MCF 10A (cell line): ENCODE data around the gene OR1J4. TPM values are rescaled to one million over a fixed set of nuclear protein-coding genes. Genes with fewer than 3 reads are reported as not detected.

Experiments
- Bru-seq: library from RNA; stranded (reverse); fragments of 400-500 nt; gene quantifications from one replicate; lab custom pipeline; 2021; lab: Mats Ljungman, UMichigan
- BruChase-seq, 2 experiments: library from RNA; stranded (reverse); fragments of 400-500 nt; gene quantifications; one replicate each; lab custom pipeline; 2021; lab: Mats Ljungman, UMichigan
- BruUV-seq: library from RNA; stranded (reverse); fragments of 400-500 nt; replicated peaks from 2 replicates; lab custom pipeline; 2021; lab: Mats Ljungman, UMichigan
- CTCF ChIA-PET: fragments of 300-600 bp; sonication (Branson Sonifier 250); formaldehyde crosslinking; extraction: SDS; loops from one replicate; lab custom pipeline; 2021; ENCODE audit warnings: antibody characterized with exemption, inconsistent platforms; lab: Yijun Ruan, JAX
- POLR2A ChIA-PET: fragments of 300-600, 350-650 bp; sonication (Branson Sonifier 250); formaldehyde crosslinking; extraction: SDS; loops from one replicate; lab custom pipeline; 2020; ENCODE audit warnings: antibody characterized with exemption, inconsistent platforms; lab: Yijun Ruan, JAX
- DNase-seq: peaks from one replicate; pipeline ENCODE4 v3.0.0-alpha.2; 2018; ENCODE audit not compliant: unreplicated experiment
- H3K27ac Mint-ChIP-seq: one replicate; pipeline ENCODE4 v1.8.0; 2022; ENCODE audit warnings: mild to moderate bottlenecking, low read depth, mixed read lengths; ENCODE audit not compliant: unreplicated experiment
- H3K27me3 Mint-ChIP-seq: one replicate; pipeline ENCODE4 v1.8.0; 2022; ENCODE audit warnings: mixed read lengths; ENCODE audit not compliant: insufficient read depth, unreplicated experiment
- H3K36me3 Mint-ChIP-seq: one replicate; pipeline ENCODE4 v1.8.0; 2022; ENCODE audit warnings: mild to moderate bottlenecking, moderate library complexity, mixed read lengths; ENCODE audit not compliant: insufficient read depth, unreplicated experiment
- H3K4me1 Mint-ChIP-seq: one replicate; pipeline ENCODE4 v1.8.0; 2022; ENCODE audit warnings: mixed read lengths; ENCODE audit not compliant: insufficient read depth, unreplicated experiment
- H3K4me3 Mint-ChIP-seq: one replicate; pipeline ENCODE4 v1.8.0; 2022; ENCODE audit warnings: mild to moderate bottlenecking, moderate library complexity, mixed read lengths; ENCODE audit not compliant: unreplicated experiment
- H3K9me3 Mint-ChIP-seq: one replicate; pipeline ENCODE4 v1.8.0; 2022; ENCODE audit warnings: mixed read lengths; ENCODE audit not compliant: unreplicated experiment
- CTCF ChIP-seq: fragments of 200-600 bp; IDR thresholded peaks from one replicate; pipeline ENCODE4 v1.8.0; 2022; ENCODE audit warnings: antibody characterized with exemption, mild to moderate bottlenecking; ENCODE audit not compliant: unreplicated experiment
- intact Hi-C: fragments of 100-400 bp; cut with micrococcal nuclease; formaldehyde crosslinking; loops from 2 replicates; pipeline ENCODE4 v1.14.1; 2022
- long read RNA-seq: library from polyadenylated mRNA; stranded (forward); transcript quantifications from one replicate; pipeline ENCODE4 v2.0.0, GENCODE V29; 2022
- total RNA-seq: library from RNA; stranded (reverse); gene quantifications from 2 replicates; pipeline ENCODE4 v1.2.3, GENCODE V29; 2022

Gene OR1J4
- total RNA-seq: not detected in 2 replicates
- Bru-seq, nascent RNA: not detected
- not detected for BruChase-seq, experiment 1, labeled RNA remaining after a 6-hour chase
- not detected for BruChase-seq, experiment 2, labeled RNA remaining after a 2-hour chase
- long read RNA-seq: 0 reads

GRCh38 chr9:122518841-122519240 is at the start of gene OR1J4:
Gene OR1J4 (plus strand): TSS chr9:122519141. CDS start chr9:122519141, 0 bp downstream.
- ChIA-PET POLR2A (no interaction called here), CTCF (no interaction called here)
- DNase-seq: no peak
- Mint-ChIP-seq H3K4me3 (no peak within 1 kb of the TSS), H3K9me3 (no peaks in the 10 kb centered on the region), H3K27me3 (peaks cover 13% of the 10 kb centered on the region), H3K36me3 (no peaks in the 10 kb centered on the region), H3K4me1 (no peaks in the 10 kb centered on the region), H3K27ac (no peak within 1 kb of the TSS)
- no peak for TF ChIP-seq CTCF
- intact Hi-C loops: no loop called here
- no TSS peak for BruUV-seq

- H3K36me3 Mint-ChIP-seq: peaks cover 4% of the 10 kb centered on the region
- H3K27me3 Mint-ChIP-seq: peaks cover 81% of the 10 kb centered on the region
- intact Hi-C loops: no loop called here
- no TSS peak for BruUV-seq
- no peaks in the 10 kb centered on the region for H3K4me1 Mint-ChIP-seq
- no peaks in the 10 kb centered on the region for H3K9me3 Mint-ChIP-seq
- no peak overlapping the region for H3K27ac Mint-ChIP-seq
- TF ChIP-seq CTCF: no peak
- no peak for DNase-seq
- ChIA-PET CTCF (interaction anchor here (0.6 to 2.2 kb wide), 5 partner anchors 9 to 335 kb away, joined by 3 to 10 read pairs (median 7); no protein-coding TSS in a partner anchor), POLR2A (interaction anchor here (0.6 kb wide), 1 partner anchor 367 kb away, joined by 3 read pairs; no protein-coding TSS in a partner anchor)
- no peak overlapping the region for H3K4me3 Mint-ChIP-seq
Measured at GRCh38 chr9:122474561-122474960, 44.4 kb upstream of the OR1J4 start.

GRCh38 chr9:122475717-122476116 is 43.2 kb upstream of the OR1J4 start:
- POLR2A ChIA-PET: no interaction called here
- peaks cover 77% of the 10 kb centered on the region for H3K27me3 Mint-ChIP-seq
- H3K36me3 Mint-ChIP-seq: peaks cover 4% of the 10 kb centered on the region
- CTCF ChIA-PET: interaction anchor here (0.6 to 2.2 kb wide), 5 partner anchors 12 to 434 kb away, joined by 3 to 8 read pairs (median 4); no protein-coding TSS in a partner anchor
- no peaks in the 10 kb centered on the region for H3K9me3 Mint-ChIP-seq
- no peak overlapping the region for H3K4me3 Mint-ChIP-seq
- no peak overlapping the region for H3K27ac Mint-ChIP-seq
- intact Hi-C loops: no loop called here
- TF ChIP-seq CTCF: no peak
- no TSS peak for BruUV-seq
- H3K4me1 Mint-ChIP-seq: no peaks in the 10 kb centered on the region
- DNase-seq: no peak

GRCh38 chr9:122477346-122477745 is 41.6 kb upstream of the OR1J4 start:
- CTCF ChIA-PET: interaction anchor here (0.7 to 1.4 kb wide), 3 partner anchors 21 to 784 kb away, joined by 3 to 9 read pairs (median 3); no protein-coding TSS in a partner anchor
- intact Hi-C loops: no loop called here
- Mint-ChIP-seq H3K27ac (no peak overlapping the region), H3K36me3 (peaks cover 4% of the 10 kb centered on the region), H3K9me3 (no peaks in the 10 kb centered on the region), H3K27me3 (peaks cover 89% of the 10 kb centered on the region), H3K4me3 (no peak overlapping the region), H3K4me1 (no peaks in the 10 kb centered on the region)
- POLR2A ChIA-PET: no interaction called here
- TF ChIP-seq CTCF: no peak
- BruUV-seq: no TSS peak
- no peak for DNase-seq
